Endothelial cell of umbilical vein (primary cell): ENCODE data around the gene NCEH1. TPM values are rescaled to one million over a fixed set of nuclear protein-coding genes. Genes with fewer than 3 reads are reported as not detected.

Experiments used
- BruUV-seq: library from RNA; stranded (reverse); fragments of 400-500 nt; replicated peaks from 2 replicates; lab custom pipeline; 2021; lab: Mats Ljungman, UMichigan
- CTCF ChIA-PET: fragments of 300-600, 350-600 bp; sonication (Branson Sonifier 250); formaldehyde crosslinking; loops from one replicate; lab custom pipeline; 2021; ENCODE audit warnings: antibody characterized with exemption, inconsistent platforms; lab: Charles Lee
- POLR2A ChIA-PET: fragments of 300-600, 350-600 bp; sonication (Branson Sonifier 250); formaldehyde crosslinking; loops from one replicate; lab custom pipeline; 2021; ENCODE audit warnings: antibody characterized with exemption, inconsistent platforms; lab: Charles Lee
- DNase-seq: peaks from one replicate; pipeline ENCODE4 v3.0.0-alpha.2; 2011; ENCODE audit warnings: low read depth, low spot score
- FAIRE-seq: peaks from 2 replicates; lab custom pipeline; 2011; peaks lifted over from hg19 to GRCh38; lab: Jason Lieb, UNC
- H2AFZ ChIP-seq: 2 replicates; pipeline ENCODE4 v1.6.0; 2012; ENCODE audit warnings: low read depth, low read length, control low read depth, inconsistent platforms
- H3K27ac ChIP-seq: 2 replicates; pipeline ENCODE4 v1.5.1; 2011; ENCODE audit warnings: low read depth, mild to moderate bottlenecking, control low read depth, low read length, moderate library complexity; ENCODE audit not compliant: insufficient read depth
- H3K27me3 ChIP-seq, 2 experiments: 2 replicates each; pipeline versions ENCODE4 v1.6.0 to v1.6.1; 2011; ENCODE audit warnings: low read length in 2 of 2, mixed read lengths in 1 of 2; ENCODE audit not compliant: control insufficient read depth in 2 of 2, insufficient read depth in 2 of 2
- H3K36me3 ChIP-seq, 2 experiments: 2 replicates in 1 of 2; 3 replicates in 1 of 2; pipeline ENCODE4 v1.5.1; 2011; ENCODE audit warnings: low read length in 2 of 2, mild to moderate bottlenecking in 1 of 2, moderate library complexity in 1 of 2; ENCODE audit not compliant: control insufficient read depth in 2 of 2, insufficient read depth in 2 of 2; ENCODE audit errors: extremely low read depth in 1 of 2
- H3K4me1 ChIP-seq: 3 replicates; pipeline ENCODE4 v1.5.1; 2011; ENCODE audit warnings: mild to moderate bottlenecking, low read length; ENCODE audit not compliant: control insufficient read depth, insufficient read depth; ENCODE audit errors: extremely low read depth
- H3K4me2 ChIP-seq: 2 replicates; pipeline ENCODE4 v1.6.1; 2011; ENCODE audit warnings: low read length, control low read depth, mixed read lengths; ENCODE audit not compliant: insufficient read depth
- H3K4me3 ChIP-seq, 3 experiments: fragments of 200-600 bp in 1 of 3; sonication (generic), shearing (Covaris generic) in 1 of 3; replicated peaks in 1 of 3; 2 replicates each; pipeline ENCODE4 v1.5.1; 2011 to 2016; ENCODE audit warnings: control low read depth in 3 of 3, low read length in 3 of 3, mild to moderate bottlenecking in 2 of 3, inconsistent platforms in 1 of 3, low read depth in 1 of 3, moderate library complexity in 1 of 3; ENCODE audit not compliant: insufficient read depth in 1 of 3
- H3K79me2 ChIP-seq: 2 replicates; pipeline ENCODE4 v1.6.0; 2012; ENCODE audit warnings: low read length, inconsistent platforms; ENCODE audit not compliant: control insufficient read depth, insufficient read depth
- H3K9ac ChIP-seq: replicated peaks from 2 replicates; pipeline ENCODE3; 2011; ENCODE audit warnings: low read length, control low read depth; ENCODE audit not compliant: insufficient read depth; ENCODE audit errors: extremely low read depth
- H3K9me1 ChIP-seq: replicated peaks from 3 replicates; pipeline ENCODE4 v1.6.0; 2011; ENCODE audit warnings: mild to moderate bottlenecking, low read length; ENCODE audit not compliant: control insufficient read depth, insufficient read depth; ENCODE audit errors: extremely low read depth
- H3K9me3 ChIP-seq: replicated peaks from 2 replicates; pipeline ENCODE4 v1.5.1; 2012; ENCODE audit warnings: low read length, inconsistent platforms; ENCODE audit not compliant: control insufficient read depth, insufficient read depth
- H4K20me1 ChIP-seq: replicated peaks from 2 replicates; pipeline ENCODE3; 2011; ENCODE audit warnings: mild to moderate bottlenecking, low read length; ENCODE audit not compliant: control insufficient read depth, insufficient read depth; ENCODE audit errors: extremely low read depth
- MYC ChIP-seq: IDR thresholded peaks from one replicate; pipeline ENCODE4 v1.6.1; 2011; ENCODE audit warnings: mild to moderate bottlenecking, low read depth, low read length
- POLR2A ChIP-seq: IDR thresholded peaks from 2 replicates; pipeline ENCODE4 v1.6.1; 2012; ENCODE audit warnings: low read depth, mild to moderate bottlenecking, control low read depth, low read length
- POLR2AphosphoS5 ChIP-seq: IDR thresholded peaks from 2 replicates; pipeline ENCODE4 v1.6.1; 2012; ENCODE audit warnings: low read depth, mild to moderate bottlenecking, control low read depth, low read length, moderate library complexity; ENCODE audit not compliant: insufficient read depth
- dilution Hi-C: fragments of 300-500 bp; cut with MboI; formaldehyde crosslinking; loops from one replicate; pipeline ENCODE4 v1.15.0; 2019; ENCODE audit warnings: low sequenced_read_pairs; ENCODE audit not compliant: extremely low pct_ligation_motif_present
- intact Hi-C: fragments of 100-400 bp; cut with micrococcal nuclease; formaldehyde crosslinking; loops from one replicate; pipeline ENCODE4 v1.10.0; 2022
- polyA plus RNA-seq, 4 experiments: library from polyadenylated mRNA; depleted of rRNA in 3 of 4; stranded (reverse) in 3 of 4; unstranded in 1 of 4; fragments of >200 nt; gene quantifications; 2 replicates each; pipeline versions ENCODE4 v1.2.1 to v1.2.3, GENCODE V29; 2011 to 2012; ENCODE audit warnings: missing spikeins in 1 of 4
- total RNA-seq: library from RNA; stranded (reverse); gene quantifications from 2 replicates; pipeline ENCODE4 v1.2.3, GENCODE V29; 2021
- TF ChIP-seq, protein P1 (sequence below), 2 donors: IDR thresholded peaks; 1 replicate in 1 of 2; 2 replicates in 1 of 2; pipeline ENCODE4 v1.5.1; 2011; ENCODE audit warnings: low read length in 2 of 2, mild to moderate bottlenecking in 2 of 2, moderate library complexity in 2 of 2, control low read depth in 1 of 2, inconsistent platforms in 1 of 2, low read depth in 1 of 2; ENCODE audit not compliant: insufficient read depth in 1 of 2; ENCODE audit errors: extremely low read depth in 1 of 2
- TF ChIP-seq, protein P2 (sequence below): IDR thresholded peaks from 2 replicates; pipeline ENCODE4 v1.6.1; 2011; ENCODE audit not compliant: insufficient read depth, insufficient read length

Gene NCEH1
- total and polyA plus RNA-seq, 2 donors (not counting 3 experiments of a cell fraction or from before 2014, with no cell fraction given): 10.0 to 20.3 TPM

DNA sequence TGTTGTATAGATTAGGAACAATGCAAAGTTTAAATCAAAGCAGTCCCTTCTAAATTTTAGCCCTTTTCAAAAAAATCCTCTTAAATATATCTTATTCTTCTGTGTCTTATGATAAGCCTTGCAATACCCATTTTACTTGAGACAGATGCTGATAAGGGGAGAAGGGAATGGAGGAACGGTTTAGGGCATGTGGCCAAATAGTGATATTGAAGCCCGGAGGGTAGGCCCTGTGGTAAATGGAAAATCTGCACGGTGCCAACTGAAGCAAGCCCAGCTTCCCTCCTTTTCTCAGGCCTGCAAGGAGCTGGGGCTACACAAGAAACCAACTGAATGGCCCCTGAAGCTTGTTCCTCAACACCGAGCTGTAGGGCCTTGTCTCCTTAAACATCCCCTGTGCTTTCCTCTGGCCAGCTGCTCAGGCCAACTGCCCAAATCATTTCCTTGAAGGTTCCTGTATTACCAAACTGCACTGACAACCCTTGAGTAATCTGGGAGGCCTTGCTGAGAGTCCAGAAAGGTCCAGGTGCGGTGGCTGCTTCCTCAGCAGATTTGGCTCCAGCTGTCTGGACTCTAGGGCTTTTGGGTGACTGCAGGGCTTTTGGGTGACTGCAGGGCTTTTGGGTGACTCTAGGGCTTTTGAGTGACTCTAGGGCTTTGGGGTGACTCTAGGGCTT lies 67.2 kb downstream of the NCEH1 start:
- no peak for TF ChIP-seq MYC
- TF ChIP-seq POLR2AphosphoS5: no peak
- TF ChIP-seq, protein P1, sequence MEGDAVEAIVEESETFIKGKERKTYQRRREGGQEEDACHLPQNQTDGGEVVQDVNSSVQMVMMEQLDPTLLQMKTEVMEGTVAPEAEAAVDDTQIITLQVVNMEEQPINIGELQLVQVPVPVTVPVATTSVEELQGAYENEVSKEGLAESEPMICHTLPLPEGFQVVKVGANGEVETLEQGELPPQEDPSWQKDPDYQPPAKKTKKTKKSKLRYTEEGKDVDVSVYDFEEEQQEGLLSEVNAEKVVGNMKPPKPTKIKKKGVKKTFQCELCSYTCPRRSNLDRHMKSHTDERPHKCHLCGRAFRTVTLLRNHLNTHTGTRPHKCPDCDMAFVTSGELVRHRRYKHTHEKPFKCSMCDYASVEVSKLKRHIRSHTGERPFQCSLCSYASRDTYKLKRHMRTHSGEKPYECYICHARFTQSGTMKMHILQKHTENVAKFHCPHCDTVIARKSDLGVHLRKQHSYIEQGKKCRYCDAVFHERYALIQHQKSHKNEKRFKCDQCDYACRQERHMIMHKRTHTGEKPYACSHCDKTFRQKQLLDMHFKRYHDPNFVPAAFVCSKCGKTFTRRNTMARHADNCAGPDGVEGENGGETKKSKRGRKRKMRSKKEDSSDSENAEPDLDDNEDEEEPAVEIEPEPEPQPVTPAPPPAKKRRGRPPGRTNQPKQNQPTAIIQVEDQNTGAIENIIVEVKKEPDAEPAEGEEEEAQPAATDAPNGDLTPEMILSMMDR (IDR thresholded peaks at IDR 0.05; ENCODE audit: extremely low read depth in 1 of 2, insufficient read depth in 1 of 2, low read depth in 1 of 2, low read length in 2 of 2): no peak
- TF ChIP-seq, protein P2, sequence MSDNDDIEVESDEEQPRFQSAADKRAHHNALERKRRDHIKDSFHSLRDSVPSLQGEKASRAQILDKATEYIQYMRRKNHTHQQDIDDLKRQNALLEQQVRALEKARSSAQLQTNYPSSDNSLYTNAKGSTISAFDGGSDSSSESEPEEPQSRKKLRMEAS: no peak
- TF ChIP-seq POLR2A: no peak
- Histone ChIP-seq H3K4me3 (no peak overlapping the region), H2AFZ (no peak overlapping the region), H3K27ac (no peak overlapping the region), H3K79me2 (peaks cover 8% of the 10 kb centered on the region), H3K4me1 (peaks cover 11% of the 10 kb centered on the region), H4K20me1 (no peaks in the 10 kb centered on the region), H3K9me3 (no peaks in the 10 kb centered on the region), H3K36me3 (no peaks in the 10 kb centered on the region), H3K4me2 (no peak overlapping the region), H3K9me1 (no peaks in the 10 kb centered on the region), H3K9ac (no peak overlapping the region), H3K27me3 (no peaks in the 10 kb centered on the region)
- POLR2A ChIA-PET: interaction anchor here (0.6 kb wide), 1 partner anchor 31 kb away, joined by 7 read pairs; no protein-coding TSS in a partner anchor
- FAIRE-seq (no peak), DNase-seq (no peak)
- dilution Hi-C loops: no loop called here
- BruUV-seq: no TSS peak
- CTCF ChIA-PET: interaction anchor here (1.1 to 1.3 kb wide), 2 partner anchors 14 to 15 kb away, joined by 3 to 10 read pairs; no protein-coding TSS in a partner anchor
- intact Hi-C loops: no loop called here
